Measurements from ENCODE around the gene PEX12.

- TF ChIP-seq EZH2 (IDR thresholded peaks at IDR 0.05; ENCODE audit: borderline replicate concordance, low read length) = no peak
- TF ChIP-seq, protein P1, sequence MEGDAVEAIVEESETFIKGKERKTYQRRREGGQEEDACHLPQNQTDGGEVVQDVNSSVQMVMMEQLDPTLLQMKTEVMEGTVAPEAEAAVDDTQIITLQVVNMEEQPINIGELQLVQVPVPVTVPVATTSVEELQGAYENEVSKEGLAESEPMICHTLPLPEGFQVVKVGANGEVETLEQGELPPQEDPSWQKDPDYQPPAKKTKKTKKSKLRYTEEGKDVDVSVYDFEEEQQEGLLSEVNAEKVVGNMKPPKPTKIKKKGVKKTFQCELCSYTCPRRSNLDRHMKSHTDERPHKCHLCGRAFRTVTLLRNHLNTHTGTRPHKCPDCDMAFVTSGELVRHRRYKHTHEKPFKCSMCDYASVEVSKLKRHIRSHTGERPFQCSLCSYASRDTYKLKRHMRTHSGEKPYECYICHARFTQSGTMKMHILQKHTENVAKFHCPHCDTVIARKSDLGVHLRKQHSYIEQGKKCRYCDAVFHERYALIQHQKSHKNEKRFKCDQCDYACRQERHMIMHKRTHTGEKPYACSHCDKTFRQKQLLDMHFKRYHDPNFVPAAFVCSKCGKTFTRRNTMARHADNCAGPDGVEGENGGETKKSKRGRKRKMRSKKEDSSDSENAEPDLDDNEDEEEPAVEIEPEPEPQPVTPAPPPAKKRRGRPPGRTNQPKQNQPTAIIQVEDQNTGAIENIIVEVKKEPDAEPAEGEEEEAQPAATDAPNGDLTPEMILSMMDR (conservative IDR thresholded peaks at IDR 0.05 in 1 of 2, IDR thresholded peaks at IDR 0.05 in 1 of 2; ENCODE audit: extremely low read depth in 1 of 2, insufficient read depth in 1 of 2, low read depth in 1 of 2, low read length in 2 of 2) = no peak
Measured at GRCh38 chr17:35529866-35530265, 48.5 kb downstream of the PEX12 start.
